Measurements from ENCODE around the gene A2ML1.

DNA sequence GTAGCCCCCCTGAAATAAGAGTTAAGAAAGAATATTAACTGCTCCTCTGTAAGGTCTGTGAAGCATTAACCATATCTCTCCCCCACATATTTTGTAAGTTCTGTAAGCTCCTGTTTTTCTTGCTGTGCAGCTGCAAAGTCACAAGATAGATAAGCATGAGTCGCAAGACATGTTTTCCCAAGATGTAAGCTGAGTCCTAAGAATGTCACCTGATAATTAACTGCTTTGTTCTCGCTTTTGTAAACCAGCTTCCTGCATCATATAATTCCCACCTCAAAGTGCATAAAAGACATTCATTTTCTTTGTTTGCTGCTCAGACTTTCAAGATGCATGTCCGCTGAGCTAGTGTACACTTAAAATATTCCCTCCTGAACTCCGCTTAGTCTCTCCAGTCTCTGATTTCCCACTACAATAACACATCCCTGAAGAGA is 64.9 kb downstream of the A2ML1 start:
- no peak for TF ChIP-seq EZH2 (IDR thresholded peaks at IDR 0.05; ENCODE audit: borderline replicate concordance, low read depth, low read length, poor library complexity, severe bottlenecking)
- TF ChIP-seq, protein P1, sequence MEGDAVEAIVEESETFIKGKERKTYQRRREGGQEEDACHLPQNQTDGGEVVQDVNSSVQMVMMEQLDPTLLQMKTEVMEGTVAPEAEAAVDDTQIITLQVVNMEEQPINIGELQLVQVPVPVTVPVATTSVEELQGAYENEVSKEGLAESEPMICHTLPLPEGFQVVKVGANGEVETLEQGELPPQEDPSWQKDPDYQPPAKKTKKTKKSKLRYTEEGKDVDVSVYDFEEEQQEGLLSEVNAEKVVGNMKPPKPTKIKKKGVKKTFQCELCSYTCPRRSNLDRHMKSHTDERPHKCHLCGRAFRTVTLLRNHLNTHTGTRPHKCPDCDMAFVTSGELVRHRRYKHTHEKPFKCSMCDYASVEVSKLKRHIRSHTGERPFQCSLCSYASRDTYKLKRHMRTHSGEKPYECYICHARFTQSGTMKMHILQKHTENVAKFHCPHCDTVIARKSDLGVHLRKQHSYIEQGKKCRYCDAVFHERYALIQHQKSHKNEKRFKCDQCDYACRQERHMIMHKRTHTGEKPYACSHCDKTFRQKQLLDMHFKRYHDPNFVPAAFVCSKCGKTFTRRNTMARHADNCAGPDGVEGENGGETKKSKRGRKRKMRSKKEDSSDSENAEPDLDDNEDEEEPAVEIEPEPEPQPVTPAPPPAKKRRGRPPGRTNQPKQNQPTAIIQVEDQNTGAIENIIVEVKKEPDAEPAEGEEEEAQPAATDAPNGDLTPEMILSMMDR (conservative IDR thresholded peaks at IDR 0.05; ENCODE audit: low read depth, low read length): no peak
